ENCODE results near the gene SMYD3.

DNA sequence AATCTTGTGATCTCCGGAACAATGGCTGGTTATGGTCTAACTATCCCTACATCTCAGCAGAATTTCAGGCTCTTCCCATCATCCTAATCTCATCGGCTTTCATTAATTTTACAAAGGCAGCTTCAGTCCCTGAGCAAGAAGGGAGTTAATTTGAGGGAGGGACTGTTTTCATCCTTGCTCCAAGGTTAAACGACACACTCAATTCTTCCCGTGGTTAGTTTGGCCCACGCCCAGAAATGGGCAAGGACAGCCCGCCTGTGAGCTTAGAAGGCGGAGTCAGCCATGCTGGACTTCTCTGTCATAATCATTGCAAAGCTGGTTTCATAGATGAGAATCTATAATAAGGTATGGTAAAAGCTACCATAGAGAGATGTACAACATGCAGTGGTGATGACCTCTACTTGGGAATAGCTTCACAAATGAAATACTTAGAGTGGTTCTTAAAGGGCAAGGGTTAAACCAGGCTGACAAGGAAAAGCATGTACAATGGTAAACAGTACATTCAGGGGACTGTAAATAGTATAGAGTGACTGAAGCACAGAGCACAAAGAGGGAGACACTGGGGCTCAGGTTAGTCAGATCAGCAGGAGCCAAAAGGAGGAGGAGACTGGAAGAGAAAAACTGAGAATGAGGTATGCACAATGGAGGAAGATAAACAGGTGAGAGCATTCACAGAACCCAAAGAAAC lies 108.8 kb downstream of the SMYD3 start:
- TF ChIP-seq, protein P1, sequence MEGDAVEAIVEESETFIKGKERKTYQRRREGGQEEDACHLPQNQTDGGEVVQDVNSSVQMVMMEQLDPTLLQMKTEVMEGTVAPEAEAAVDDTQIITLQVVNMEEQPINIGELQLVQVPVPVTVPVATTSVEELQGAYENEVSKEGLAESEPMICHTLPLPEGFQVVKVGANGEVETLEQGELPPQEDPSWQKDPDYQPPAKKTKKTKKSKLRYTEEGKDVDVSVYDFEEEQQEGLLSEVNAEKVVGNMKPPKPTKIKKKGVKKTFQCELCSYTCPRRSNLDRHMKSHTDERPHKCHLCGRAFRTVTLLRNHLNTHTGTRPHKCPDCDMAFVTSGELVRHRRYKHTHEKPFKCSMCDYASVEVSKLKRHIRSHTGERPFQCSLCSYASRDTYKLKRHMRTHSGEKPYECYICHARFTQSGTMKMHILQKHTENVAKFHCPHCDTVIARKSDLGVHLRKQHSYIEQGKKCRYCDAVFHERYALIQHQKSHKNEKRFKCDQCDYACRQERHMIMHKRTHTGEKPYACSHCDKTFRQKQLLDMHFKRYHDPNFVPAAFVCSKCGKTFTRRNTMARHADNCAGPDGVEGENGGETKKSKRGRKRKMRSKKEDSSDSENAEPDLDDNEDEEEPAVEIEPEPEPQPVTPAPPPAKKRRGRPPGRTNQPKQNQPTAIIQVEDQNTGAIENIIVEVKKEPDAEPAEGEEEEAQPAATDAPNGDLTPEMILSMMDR (IDR thresholded peaks at IDR 0.05; ENCODE audit: low read depth, low read length, poor library complexity, severe bottlenecking): no peak
- no peak for TF ChIP-seq EZH2phosphoT487 (IDR thresholded peaks at IDR 0.05; ENCODE audit: borderline replicate concordance, low read length)

Data from DOHH2 (cell line).